WTC11 (cell line): Measurements from ENCODE around the gene MUC6. TPM values are rescaled to one million over a fixed set of nuclear protein-coding genes. Genes with fewer than 3 reads are reported as not detected.

Experiments
- ATAC-seq: fragments of 200-7000 bp; cut with Tn5 transposase; 2 replicates; pipeline ENCODE4 v1.10.0; 2021; ENCODE audit warnings: mild to moderate bottlenecking, moderate library complexity
- CTCF ChIA-PET: fragments of 300-600 bp; sonication (Branson Sonifier 250); formaldehyde crosslinking; loops from one replicate; lab custom pipeline; 2021; ENCODE audit warnings: antibody characterized with exemption; lab: Charles Lee
- POLR2A ChIA-PET: fragments of 350-600 bp; sonication (Branson Sonifier 250); formaldehyde crosslinking; loops from one replicate; lab custom pipeline; 2021; ENCODE audit warnings: antibody characterized with exemption; lab: Charles Lee
- DNase-seq: peaks from one replicate; pipeline ENCODE4 v3.0.0; 2021; ENCODE audit warnings: low spot score
- H3K27ac Mint-ChIP-seq: 2 replicates; pipeline ENCODE4 v1.8.0; 2021; ENCODE audit warnings: mixed read lengths
- H3K27me3 Mint-ChIP-seq: 2 replicates; pipeline ENCODE4 v1.8.0; 2021; ENCODE audit warnings: low read depth, mild to moderate bottlenecking, moderate library complexity, mixed read lengths
- H3K36me3 Mint-ChIP-seq: 2 replicates; pipeline ENCODE4 v1.8.0; 2021; ENCODE audit warnings: mixed read lengths
- H3K4me1 Mint-ChIP-seq: 2 replicates; pipeline ENCODE4 v1.8.0; 2022; ENCODE audit warnings: mixed read lengths
- H3K4me3 Mint-ChIP-seq: 2 replicates; pipeline ENCODE4 v1.8.0; 2021; ENCODE audit warnings: mild to moderate bottlenecking, moderate library complexity, mixed read lengths
- H3K9me3 Mint-ChIP-seq: 2 replicates; pipeline ENCODE4 v1.8.0; 2021; ENCODE audit warnings: mixed read lengths
- ATF3 ChIP-seq: sonication (generic); formaldehyde crosslinking; conservative IDR thresholded peaks from 2 replicates; pipeline ENCODE4 v1.8.1; 2022; ENCODE audit warnings: mild to moderate bottlenecking, missing genetic modification reagents
- CTCF ChIP-seq: fragments of 200-600 bp; IDR thresholded peaks from 2 replicates; pipeline ENCODE4 v1.8.0; 2022; ENCODE audit warnings: antibody characterized with exemption
- ELF4 ChIP-seq: sonication (generic); formaldehyde crosslinking; IDR thresholded peaks from 2 replicates; pipeline ENCODE4 v1.8.1; 2022; ENCODE audit warnings: low read depth, mild to moderate bottlenecking, moderate library complexity, missing genetic modification reagents
- ERG ChIP-seq: fragments of 250-450 bp; sonication (Bioruptor Pico); IDR thresholded peaks from 2 replicates; pipeline ENCODE4 v1.8.0; 2021; ENCODE audit warnings: mild to moderate bottlenecking
- ESRRA ChIP-seq: sonication (generic); formaldehyde crosslinking; IDR thresholded peaks from 2 replicates; pipeline ENCODE4 v1.8.1; 2022; ENCODE audit warnings: mild to moderate bottlenecking, missing genetic modification reagents, borderline replicate concordance
- FOXJ3 ChIP-seq: sonication (generic); formaldehyde crosslinking; IDR thresholded peaks from 2 replicates; pipeline ENCODE4 v1.9.0; 2021; ENCODE audit warnings: missing genetic modification reagents, mild to moderate bottlenecking, borderline replicate concordance
- FOXP1 ChIP-seq: sonication (generic); formaldehyde crosslinking; IDR thresholded peaks from 2 replicates; pipeline ENCODE4 v1.8.0; 2022; ENCODE audit warnings: missing genetic modification reagents, mild to moderate bottlenecking, moderate library complexity, borderline replicate concordance
- HMGXB4 ChIP-seq: sonication (generic); formaldehyde crosslinking; IDR thresholded peaks from 2 replicates; pipeline ENCODE4 v1.8.1; 2023; ENCODE audit warnings: mild to moderate bottlenecking, moderate library complexity, missing genetic modification reagents
- MAX ChIP-seq: sonication (generic); formaldehyde crosslinking; IDR thresholded peaks from 2 replicates; pipeline ENCODE4 v1.8.0; 2022; ENCODE audit warnings: mild to moderate bottlenecking, missing genetic modification reagents
- NFATC4 ChIP-seq: fragments of 250-450 bp; sonication (Bioruptor Pico); IDR thresholded peaks from 2 replicates; pipeline ENCODE4 v1.9.0; 2021; ENCODE audit warnings: mild to moderate bottlenecking
- NFE2L1 ChIP-seq: sonication (generic); formaldehyde crosslinking; IDR thresholded peaks from 2 replicates; pipeline ENCODE4 v1.8.1; 2023; ENCODE audit warnings: missing genetic modification reagents
- PRDM15 ChIP-seq: sonication (generic); formaldehyde crosslinking; IDR thresholded peaks from 2 replicates; pipeline ENCODE4 v1.8.0; 2022; ENCODE audit warnings: missing genetic modification reagents
- SMAD4 ChIP-seq: sonication (generic); formaldehyde crosslinking; IDR thresholded peaks from 2 replicates; pipeline ENCODE4 v1.8.0; 2022; ENCODE audit warnings: mild to moderate bottlenecking, missing genetic modification reagents
- TCF7 ChIP-seq: sonication (generic); formaldehyde crosslinking; IDR thresholded peaks from 2 replicates; pipeline ENCODE4 v1.8.0; 2022; ENCODE audit warnings: mild to moderate bottlenecking, low read depth, missing genetic modification reagents, moderate library complexity
- TEAD4 ChIP-seq: sonication (generic); formaldehyde crosslinking; IDR thresholded peaks from 2 replicates; pipeline ENCODE4 v1.8.0; 2022; ENCODE audit warnings: mild to moderate bottlenecking, missing genetic modification reagents
- ZNF423 ChIP-seq: fragments of 250-450 bp; sonication (Bioruptor Pico); IDR thresholded peaks from 2 replicates; pipeline ENCODE4 v2.1.2; 2022; ENCODE audit warnings: mild to moderate bottlenecking, moderate library complexity
- ZNF425 ChIP-seq: fragments of 250-450 bp; sonication (Bioruptor Pico); conservative IDR thresholded peaks from 2 replicates; pipeline ENCODE4 v1.9.0; 2021; ENCODE audit warnings: mild to moderate bottlenecking
- ZNF671 ChIP-seq: fragments of 250-450 bp; sonication (Bioruptor Pico); IDR thresholded peaks from 2 replicates; pipeline ENCODE4 v1.8.0; 2021; ENCODE audit warnings: mild to moderate bottlenecking
- total RNA-seq: library from RNA; stranded (reverse); gene quantifications from 3 replicates; pipeline ENCODE4 v1.2.3, GENCODE V29; 2021

Gene MUC6
- total RNA-seq, 1 experiment from 2014 or later: 0.13 TPM

- no peaks in the 10 kb centered on the region; the same call in 1 of the 2 replicates for H3K27me3 Mint-ChIP-seq
- H3K36me3 Mint-ChIP-seq: peaks cover 16% of the 10 kb centered on the region
- DNase-seq (no peak), ATAC-seq (no peak)
- POLR2A ChIA-PET: no interaction called here
- CTCF ChIA-PET: interaction anchor here (0.9 kb wide), 1 partner anchor 121 kb away, joined by 3 read pairs; no protein-coding TSS in a partner anchor
- TF ChIP-seq FOXP1 (CRISPR knock-in tag) (no peak), NFE2L1 (no peak), MAX (CRISPR knock-in tag) (no peak), TCF7 (CRISPR knock-in tag) (no peak), CTCF (no peak), NFATC4 (no peak), ERG (no peak), ELF4 (no peak), SMAD4 (CRISPR knock-in tag) (no peak), ZNF425 (CRISPR knock-in tag) (no peak), ZNF671 (CRISPR knock-in tag) (no peak), ZNF423 (CRISPR knock-in tag) (no peak), FOXJ3 (CRISPR knock-in tag) (no peak), ESRRA (CRISPR knock-in tag) (no peak), ATF3 (CRISPR knock-in tag) (no peak), HMGXB4 (CRISPR knock-in tag) (no peak), TEAD4 (CRISPR knock-in tag) (no peak), PRDM15 (CRISPR knock-in tag) (no peak)
- H3K4me3 Mint-ChIP-seq: no peak overlapping the region
- peaks cover 24% of the 10 kb centered on the region for H3K9me3 Mint-ChIP-seq
- no peak overlapping the region for H3K27ac Mint-ChIP-seq
- 0 out of 2 replicates have a peak, but pooled peaks cover 3% of the 10 kb centered on the region for H3K4me1 Mint-ChIP-seq
These were observed 17.1 kb downstream of the MUC6 start for GRCh38 chr11:1019321-1019910.
